MCF 10A (cell line): Measurements from ENCODE around the gene ANKDD1B. TPM values are rescaled to one million over a fixed set of nuclear protein-coding genes. Genes with fewer than 3 reads are reported as not detected.

Experiments used
- BruUV-seq: library from RNA; stranded (reverse); fragments of 400-500 nt; replicated peaks from 2 replicates; lab custom pipeline; 2021; lab: Mats Ljungman, UMichigan
- CTCF ChIA-PET: fragments of 300-600 bp; sonication (Branson Sonifier 250); formaldehyde crosslinking; extraction: SDS; loops from one replicate; lab custom pipeline; 2021; ENCODE audit warnings: antibody characterized with exemption, inconsistent platforms; lab: Yijun Ruan, JAX
- POLR2A ChIA-PET: fragments of 300-600, 350-650 bp; sonication (Branson Sonifier 250); formaldehyde crosslinking; extraction: SDS; loops from one replicate; lab custom pipeline; 2020; ENCODE audit warnings: antibody characterized with exemption, inconsistent platforms; lab: Yijun Ruan, JAX
- DNase-seq: peaks from one replicate; pipeline ENCODE4 v3.0.0-alpha.2; 2018; ENCODE audit not compliant: unreplicated experiment
- H3K27ac Mint-ChIP-seq: one replicate; pipeline ENCODE4 v1.8.0; 2022; ENCODE audit warnings: mild to moderate bottlenecking, low read depth, mixed read lengths; ENCODE audit not compliant: unreplicated experiment
- H3K27me3 Mint-ChIP-seq: one replicate; pipeline ENCODE4 v1.8.0; 2022; ENCODE audit warnings: mixed read lengths; ENCODE audit not compliant: insufficient read depth, unreplicated experiment
- H3K36me3 Mint-ChIP-seq: one replicate; pipeline ENCODE4 v1.8.0; 2022; ENCODE audit warnings: mild to moderate bottlenecking, moderate library complexity, mixed read lengths; ENCODE audit not compliant: insufficient read depth, unreplicated experiment
- H3K4me1 Mint-ChIP-seq: one replicate; pipeline ENCODE4 v1.8.0; 2022; ENCODE audit warnings: mixed read lengths; ENCODE audit not compliant: insufficient read depth, unreplicated experiment
- H3K4me3 Mint-ChIP-seq: one replicate; pipeline ENCODE4 v1.8.0; 2022; ENCODE audit warnings: mild to moderate bottlenecking, moderate library complexity, mixed read lengths; ENCODE audit not compliant: unreplicated experiment
- H3K9me3 Mint-ChIP-seq: one replicate; pipeline ENCODE4 v1.8.0; 2022; ENCODE audit warnings: mixed read lengths; ENCODE audit not compliant: unreplicated experiment
- CTCF ChIP-seq: fragments of 200-600 bp; IDR thresholded peaks from one replicate; pipeline ENCODE4 v1.8.0; 2022; ENCODE audit warnings: antibody characterized with exemption, mild to moderate bottlenecking; ENCODE audit not compliant: unreplicated experiment
- intact Hi-C: fragments of 100-400 bp; cut with micrococcal nuclease; formaldehyde crosslinking; loops from 2 replicates; pipeline ENCODE4 v1.14.1; 2022
- total RNA-seq: library from RNA; stranded (reverse); gene quantifications from 2 replicates; pipeline ENCODE4 v1.2.3, GENCODE V29; 2022

Gene ANKDD1B
- total RNA-seq, 1 experiment from 2014 or later, result 0.68 TPM

GRCh38 chr5:75648712-75649111 lies 37.5 kb downstream of the ANKDD1B start:
- Mint-ChIP-seq H3K36me3 (peaks cover 5% of the 10 kb centered on the region), H3K27ac (no peak overlapping the region), H3K4me3 (no peak overlapping the region), H3K4me1 (no peaks in the 10 kb centered on the region), H3K27me3 (no peaks in the 10 kb centered on the region), H3K9me3 (no peaks in the 10 kb centered on the region)
- POLR2A ChIA-PET, result no interaction called here
- intact Hi-C loops, result no loop called here
- CTCF ChIA-PET, result no interaction called here
- no peak for DNase-seq
- TF ChIP-seq CTCF, result no peak
- BruUV-seq, result no TSS peak

- no peak for TF ChIP-seq CTCF
- CTCF ChIA-PET, result interaction anchor here (0.7 kb wide), 1 partner anchor 1092 kb away, joined by 3 read pairs; no protein-coding TSS in a partner anchor
- Mint-ChIP-seq H3K27me3 (no peaks in the 10 kb centered on the region), H3K4me1 (no peaks in the 10 kb centered on the region), H3K9me3 (no peaks in the 10 kb centered on the region), H3K36me3 (peaks cover 5% of the 10 kb centered on the region), H3K27ac (no peak overlapping the region), H3K4me3 (no peak overlapping the region)
- DNase-seq, result no peak
- POLR2A ChIA-PET, result interaction anchor here (0.6 to 1.1 kb wide), 2 partner anchors 15 to 724 kb away, joined by 3 read pairs; no protein-coding TSS in a partner anchor
- intact Hi-C loops, result no loop called here
- no TSS peak for BruUV-seq
These were observed 40.5 kb downstream of the ANKDD1B start for GRCh38 chr5:75651575-75652238.

GRCh38 chr5:75653521-75653920 lies 42.3 kb downstream of the ANKDD1B start:
- H3K4me3 Mint-ChIP-seq, result no peak overlapping the region
- H3K36me3 Mint-ChIP-seq, result peaks cover 5% of the 10 kb centered on the region
- no peak for DNase-seq
- H3K4me1 Mint-ChIP-seq, result no peaks in the 10 kb centered on the region
- no TSS peak for BruUV-seq
- ChIA-PET CTCF (interaction anchor here (0.6 kb wide), 1 partner anchor 78 kb away, joined by 3 read pairs; no protein-coding TSS in a partner anchor), POLR2A (no interaction called here)
- TF ChIP-seq CTCF, result no peak
- intact Hi-C loops, result no loop called here
- no peaks in the 10 kb centered on the region for H3K27me3 Mint-ChIP-seq
- no peaks in the 10 kb centered on the region for H3K9me3 Mint-ChIP-seq
- H3K27ac Mint-ChIP-seq, result no peak overlapping the region

- Mint-ChIP-seq H3K27ac (no peak overlapping the region), H3K36me3 (peaks cover 5% of the 10 kb centered on the region), H3K27me3 (no peaks in the 10 kb centered on the region), H3K4me3 (no peak overlapping the region), H3K4me1 (no peaks in the 10 kb centered on the region), H3K9me3 (no peaks in the 10 kb centered on the region)
- ChIA-PET CTCF (no interaction called here), POLR2A (interaction anchor here (0.6 to 2.2 kb wide), 3 partner anchors 36 to 423 kb away, joined by 3 to 8 read pairs (median 4); no protein-coding TSS in a partner anchor)
- TF ChIP-seq CTCF, result no peak
- no TSS peak for BruUV-seq
- intact Hi-C loops, result no loop called here
- no peak for DNase-seq
These were observed 43.5 kb downstream of the ANKDD1B start for GRCh38 chr5:75654693-75655295.
